Endothelial cell of umbilical vein (primary cell): ENCODE results near the gene HPRT1. TPM values are rescaled to one million over a fixed set of nuclear protein-coding genes. Genes with fewer than 3 reads are reported as not detected.

Experiments used
- BruUV-seq: library from RNA; stranded (reverse); fragments of 400-500 nt; replicated peaks from 2 replicates; lab custom pipeline; 2021; lab: Mats Ljungman, UMichigan
- CTCF ChIA-PET: fragments of 300-600, 350-600 bp; sonication (Branson Sonifier 250); formaldehyde crosslinking; loops from one replicate; lab custom pipeline; 2021; ENCODE audit warnings: antibody characterized with exemption, inconsistent platforms; lab: Charles Lee
- POLR2A ChIA-PET: fragments of 300-600, 350-600 bp; sonication (Branson Sonifier 250); formaldehyde crosslinking; loops from one replicate; lab custom pipeline; 2021; ENCODE audit warnings: antibody characterized with exemption, inconsistent platforms; lab: Charles Lee
- DNase-seq: peaks from one replicate; pipeline ENCODE4 v3.0.0-alpha.2; 2011; ENCODE audit warnings: low read depth, low spot score
- FAIRE-seq: peaks from 2 replicates; lab custom pipeline; 2011; peaks lifted over from hg19 to GRCh38; lab: Jason Lieb, UNC
- H2AFZ ChIP-seq: 2 replicates; pipeline ENCODE4 v1.6.0; 2012; ENCODE audit warnings: low read depth, low read length, control low read depth, inconsistent platforms
- H3K27ac ChIP-seq: 2 replicates; pipeline ENCODE4 v1.5.1; 2011; ENCODE audit warnings: low read depth, mild to moderate bottlenecking, control low read depth, low read length, moderate library complexity; ENCODE audit not compliant: insufficient read depth
- H3K27me3 ChIP-seq, 2 experiments: 2 replicates each; pipeline versions ENCODE4 v1.6.0 to v1.6.1; 2011; ENCODE audit warnings: low read length in 2 of 2, mixed read lengths in 1 of 2; ENCODE audit not compliant: control insufficient read depth in 2 of 2, insufficient read depth in 2 of 2
- H3K36me3 ChIP-seq, 2 experiments: 2 replicates in 1 of 2; 3 replicates in 1 of 2; pipeline ENCODE4 v1.5.1; 2011; ENCODE audit warnings: low read length in 2 of 2, mild to moderate bottlenecking in 1 of 2, moderate library complexity in 1 of 2; ENCODE audit not compliant: control insufficient read depth in 2 of 2, insufficient read depth in 2 of 2; ENCODE audit errors: extremely low read depth in 1 of 2
- H3K4me1 ChIP-seq: 3 replicates; pipeline ENCODE4 v1.5.1; 2011; ENCODE audit warnings: mild to moderate bottlenecking, low read length; ENCODE audit not compliant: control insufficient read depth, insufficient read depth; ENCODE audit errors: extremely low read depth
- H3K4me2 ChIP-seq: 2 replicates; pipeline ENCODE4 v1.6.1; 2011; ENCODE audit warnings: low read length, control low read depth, mixed read lengths; ENCODE audit not compliant: insufficient read depth
- H3K4me3 ChIP-seq, 3 experiments: fragments of 200-600 bp in 1 of 3; sonication (generic), shearing (Covaris generic) in 1 of 3; replicated peaks in 1 of 3; 2 replicates each; pipeline ENCODE4 v1.5.1; 2011 to 2016; ENCODE audit warnings: control low read depth in 3 of 3, low read length in 3 of 3, mild to moderate bottlenecking in 2 of 3, inconsistent platforms in 1 of 3, low read depth in 1 of 3, moderate library complexity in 1 of 3; ENCODE audit not compliant: insufficient read depth in 1 of 3
- H3K79me2 ChIP-seq: 2 replicates; pipeline ENCODE4 v1.6.0; 2012; ENCODE audit warnings: low read length, inconsistent platforms; ENCODE audit not compliant: control insufficient read depth, insufficient read depth
- H3K9ac ChIP-seq: replicated peaks from 2 replicates; pipeline ENCODE3; 2011; ENCODE audit warnings: low read length, control low read depth; ENCODE audit not compliant: insufficient read depth; ENCODE audit errors: extremely low read depth
- H3K9me1 ChIP-seq: replicated peaks from 3 replicates; pipeline ENCODE4 v1.6.0; 2011; ENCODE audit warnings: mild to moderate bottlenecking, low read length; ENCODE audit not compliant: control insufficient read depth, insufficient read depth; ENCODE audit errors: extremely low read depth
- H3K9me3 ChIP-seq: replicated peaks from 2 replicates; pipeline ENCODE4 v1.5.1; 2012; ENCODE audit warnings: low read length, inconsistent platforms; ENCODE audit not compliant: control insufficient read depth, insufficient read depth
- H4K20me1 ChIP-seq: replicated peaks from 2 replicates; pipeline ENCODE3; 2011; ENCODE audit warnings: mild to moderate bottlenecking, low read length; ENCODE audit not compliant: control insufficient read depth, insufficient read depth; ENCODE audit errors: extremely low read depth
- CTCF ChIP-seq, 2 donors: IDR thresholded peaks; 1 replicate in 1 of 2; 2 replicates in 1 of 2; pipeline ENCODE4 v1.5.1; 2011; ENCODE audit warnings: low read length in 2 of 2, mild to moderate bottlenecking in 2 of 2, moderate library complexity in 2 of 2, control low read depth in 1 of 2, inconsistent platforms in 1 of 2, low read depth in 1 of 2; ENCODE audit not compliant: insufficient read depth in 1 of 2; ENCODE audit errors: extremely low read depth in 1 of 2
- GATA2 ChIP-seq: IDR thresholded peaks from 2 replicates; pipeline ENCODE4 v1.7.0; 2011; ENCODE audit warnings: low read depth, mild to moderate bottlenecking, moderate library complexity, mixed read lengths, low read length; ENCODE audit not compliant: insufficient read length, insufficient read depth
- MAX ChIP-seq: IDR thresholded peaks from 2 replicates; pipeline ENCODE4 v1.6.1; 2011; ENCODE audit not compliant: insufficient read depth, insufficient read length
- POLR2A ChIP-seq: IDR thresholded peaks from 2 replicates; pipeline ENCODE4 v1.6.1; 2012; ENCODE audit warnings: low read depth, mild to moderate bottlenecking, control low read depth, low read length
- dilution Hi-C: fragments of 300-500 bp; cut with MboI; formaldehyde crosslinking; loops from one replicate; pipeline ENCODE4 v1.15.0; 2019; ENCODE audit warnings: low sequenced_read_pairs; ENCODE audit not compliant: extremely low pct_ligation_motif_present
- intact Hi-C: fragments of 100-400 bp; cut with micrococcal nuclease; formaldehyde crosslinking; loops from one replicate; pipeline ENCODE4 v1.10.0; 2022
- polyA plus RNA-seq, 4 experiments: library from polyadenylated mRNA; depleted of rRNA in 3 of 4; stranded (reverse) in 3 of 4; unstranded in 1 of 4; fragments of >200 nt; gene quantifications; 2 replicates each; pipeline versions ENCODE4 v1.2.1 to v1.2.3, GENCODE V29; 2011 to 2012; ENCODE audit warnings: missing spikeins in 1 of 4
- total RNA-seq: library from RNA; stranded (reverse); gene quantifications from 2 replicates; pipeline ENCODE4 v1.2.3, GENCODE V29; 2021

Gene HPRT1
- total and polyA plus RNA-seq, 2 donors (not counting 3 experiments of a cell fraction or from before 2014, with no cell fraction given) = 19.2 to 51.0 TPM

- no peaks in the 10 kb centered on the region for H4K20me1 ChIP-seq
These were observed 36.4 kb upstream of the HPRT1 start for GRCh38 chrX:134423606-134424005.

More at GRCh38 chrX:134423606-134424005, 36.4 kb upstream of the HPRT1 start:
- no peak overlapping the region for H2AFZ ChIP-seq
- H3K27me3 ChIP-seq = no peaks in the 10 kb centered on the region
- no TSS peak for BruUV-seq
- no peaks in the 10 kb centered on the region for H3K36me3 ChIP-seq
- TF ChIP-seq MAX (no peak), GATA2 (no peak), CTCF (IDR thresholded peaks at IDR 0.05; ENCODE audit: extremely low read depth in 1 of 2, insufficient read depth in 1 of 2, low read depth in 1 of 2, low read length in 2 of 2) (peak in 1 of 2 donors; percentile 19), POLR2A (no peak)
- ChIA-PET POLR2A (no interaction called here), CTCF (no interaction called here)
- no peaks in the 10 kb centered on the region for H3K9me1 ChIP-seq
- no peak overlapping the region for H3K4me2 ChIP-seq
- H3K27ac ChIP-seq = no peak overlapping the region
- intact Hi-C loops (loop anchor here (2.0 to 10.0 kb wide), 4 partner anchors 59 to 485 kb away; no protein-coding TSS in a partner anchor), dilution Hi-C loops (no loop called here)
- no peaks in the 10 kb centered on the region for H3K79me2 ChIP-seq
- H3K9ac ChIP-seq = no peak overlapping the region
- H3K4me1 ChIP-seq = no peaks in the 10 kb centered on the region
- DNase-seq (peak; percentile 35), FAIRE-seq (peak; percentile 50)
- H3K9me3 ChIP-seq = no peaks in the 10 kb centered on the region
- no peak overlapping the region for H3K4me3 ChIP-seq
